Activated B cell treated with CpG ODN at 0.5 μM for 24 hours (primary cell): ENCODE data around the gene HBM. TPM values are rescaled to one million over a fixed set of nuclear protein-coding genes. Genes with fewer than 3 reads are reported as not detected.

Experiments
- ATAC-seq: fragments of 200-7000 bp; cut with Tn5 transposase; one replicate; pipeline ENCODE4 v1.10.0; 2021; ENCODE audit warnings: low read depth, mild to moderate bottlenecking, moderate library complexity
- CTCF ChIA-PET: fragments of 350-600 bp; sonication (Branson Sonifier 250); formaldehyde crosslinking; loops from one replicate; lab custom pipeline; 2021; ENCODE audit warnings: antibody characterized with exemption; lab: Charles Lee
- POLR2A ChIA-PET: fragments of 350-600 bp; sonication (Branson Sonifier 250); formaldehyde crosslinking; loops from one replicate; lab custom pipeline; 2021; ENCODE audit warnings: antibody characterized with exemption; lab: Charles Lee
- DNase-seq: peaks from one replicate; pipeline ENCODE4 v3.0.0; 2022
- H3K27ac Mint-ChIP-seq: one replicate; pipeline ENCODE4 v1.8.0; 2020; ENCODE audit warnings: mixed read lengths
- H3K27me3 Mint-ChIP-seq: one replicate; pipeline ENCODE4 v1.8.0; 2021; ENCODE audit warnings: mixed read lengths
- H3K36me3 Mint-ChIP-seq: one replicate; pipeline ENCODE4 v1.8.0; 2021; ENCODE audit warnings: low read depth, mixed read lengths
- H3K4me1 Mint-ChIP-seq: one replicate; pipeline ENCODE4 v1.8.0; 2021; ENCODE audit warnings: mixed read lengths
- H3K4me3 Mint-ChIP-seq: one replicate; pipeline ENCODE4 v1.8.0; 2020; ENCODE audit warnings: mild to moderate bottlenecking, mixed read lengths
- H3K9me3 Mint-ChIP-seq: one replicate; pipeline ENCODE4 v1.8.0; 2020; ENCODE audit warnings: mixed read lengths
- intact Hi-C: fragments of 100-400 bp; cut with micrococcal nuclease; formaldehyde crosslinking; loops from one replicate; pipeline ENCODE4 v1.15.1; 2024
- total RNA-seq: library from RNA; stranded (reverse); gene quantifications from 2 replicates; pipeline ENCODE4 v1.2.3, GENCODE V29; 2022
- TF ChIP-seq, protein P1 (sequence below): fragments of 200-600 bp; IDR thresholded peaks from one replicate; pipeline ENCODE4 v1.8.0; 2022; ENCODE audit warnings: antibody characterized with exemption, mild to moderate bottlenecking

HBM gene
- total RNA-seq, 1 donor from 2014 or later: not detected

GRCh38 chr16:188674-189073, 22.9 kb downstream of the HBM start:
- ChIA-PET POLR2A (no interaction called here), CTCF (interaction anchor here (1.3 to 1.9 kb wide), 2 partner anchors 81 to 123 kb away, joined by 3 to 5 read pairs; no protein-coding TSS in a partner anchor)
- Mint-ChIP-seq H3K27me3 (no peaks in the 10 kb centered on the region), H3K27ac (no peak overlapping the region), H3K36me3 (peaks cover 68% of the 10 kb centered on the region), H3K9me3 (no peaks in the 10 kb centered on the region), H3K4me3 (no peak overlapping the region), H3K4me1 (no peaks in the 10 kb centered on the region)
- intact Hi-C loops: no loop called here
- DNase-seq (no peak), ATAC-seq (peak; percentile 28)
- TF ChIP-seq, protein P1, sequence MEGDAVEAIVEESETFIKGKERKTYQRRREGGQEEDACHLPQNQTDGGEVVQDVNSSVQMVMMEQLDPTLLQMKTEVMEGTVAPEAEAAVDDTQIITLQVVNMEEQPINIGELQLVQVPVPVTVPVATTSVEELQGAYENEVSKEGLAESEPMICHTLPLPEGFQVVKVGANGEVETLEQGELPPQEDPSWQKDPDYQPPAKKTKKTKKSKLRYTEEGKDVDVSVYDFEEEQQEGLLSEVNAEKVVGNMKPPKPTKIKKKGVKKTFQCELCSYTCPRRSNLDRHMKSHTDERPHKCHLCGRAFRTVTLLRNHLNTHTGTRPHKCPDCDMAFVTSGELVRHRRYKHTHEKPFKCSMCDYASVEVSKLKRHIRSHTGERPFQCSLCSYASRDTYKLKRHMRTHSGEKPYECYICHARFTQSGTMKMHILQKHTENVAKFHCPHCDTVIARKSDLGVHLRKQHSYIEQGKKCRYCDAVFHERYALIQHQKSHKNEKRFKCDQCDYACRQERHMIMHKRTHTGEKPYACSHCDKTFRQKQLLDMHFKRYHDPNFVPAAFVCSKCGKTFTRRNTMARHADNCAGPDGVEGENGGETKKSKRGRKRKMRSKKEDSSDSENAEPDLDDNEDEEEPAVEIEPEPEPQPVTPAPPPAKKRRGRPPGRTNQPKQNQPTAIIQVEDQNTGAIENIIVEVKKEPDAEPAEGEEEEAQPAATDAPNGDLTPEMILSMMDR: no peak

DNA sequence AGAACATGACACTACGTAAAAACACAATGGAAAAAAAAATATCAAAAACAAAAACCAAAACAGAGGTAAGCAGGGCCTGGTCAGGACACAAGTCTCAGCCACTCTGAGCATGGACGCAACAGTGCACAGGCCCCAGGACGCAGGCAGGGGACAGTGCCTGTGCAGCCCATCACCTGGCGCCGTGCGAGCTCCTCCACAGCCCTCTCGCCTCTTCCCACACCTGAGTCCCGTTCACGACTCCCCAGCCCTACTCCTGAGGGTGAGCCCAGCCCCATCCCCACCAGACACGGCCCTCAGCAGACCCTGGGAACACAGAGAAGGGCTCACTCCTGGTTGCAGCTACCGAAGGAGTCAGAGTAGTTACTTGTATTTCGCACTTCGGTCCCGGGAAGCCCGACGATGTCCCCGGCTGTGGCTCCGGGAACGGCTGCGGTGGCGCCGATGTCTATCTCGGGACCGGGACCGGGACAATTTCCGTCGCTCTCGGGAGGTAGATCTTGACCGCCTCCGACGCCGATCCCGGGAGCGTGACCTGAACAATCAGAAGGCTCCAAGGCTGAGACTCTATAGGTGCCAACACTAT, 23.9 kb downstream of the HBM start:
- peaks cover 76% of the 10 kb centered on the region for H3K36me3 Mint-ChIP-seq

DNA sequence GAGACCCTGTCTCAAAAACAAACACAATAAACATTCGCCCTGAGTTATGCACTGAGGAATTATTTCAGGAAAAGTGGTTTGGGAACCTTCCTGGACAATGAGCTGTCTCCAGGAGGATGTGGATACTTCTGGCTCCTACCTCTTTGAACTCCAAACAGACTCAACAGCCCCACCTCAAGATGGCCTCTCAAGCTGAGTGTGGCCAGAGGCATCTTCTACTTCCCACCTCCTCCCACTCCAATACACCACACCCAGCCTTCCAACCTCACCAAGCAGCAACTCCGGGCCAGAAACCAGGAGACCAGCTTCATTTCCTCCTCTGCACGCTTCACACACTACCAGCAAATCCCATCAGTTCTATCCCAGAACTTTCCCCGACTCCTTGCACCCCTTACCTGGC, 26.1 kb downstream of the HBM start:
- ATAC-seq: no peak
- no peaks in the 10 kb centered on the region for H3K27me3 Mint-ChIP-seq
- peaks cover 86% of the 10 kb centered on the region for H3K36me3 Mint-ChIP-seq
- no peaks in the 10 kb centered on the region for H3K4me1 Mint-ChIP-seq
- POLR2A ChIA-PET: interaction anchor here (0.7 kb wide), 2 partner anchors 16 to 337 kb away, joined by 6 to 10 read pairs; no protein-coding TSS in a partner anchor
- H3K9me3 Mint-ChIP-seq: no peaks in the 10 kb centered on the region
- no peak for DNase-seq
- H3K4me3 Mint-ChIP-seq: no peak overlapping the region
- TF ChIP-seq, protein P1: no peak
- intact Hi-C loops: no loop called here
- CTCF ChIA-PET: interaction anchor here (1.0 kb wide), 1 partner anchor 170 kb away, joined by 3 read pairs; no protein-coding TSS in a partner anchor
- H3K27ac Mint-ChIP-seq: no peak overlapping the region

More for the DNA sequence above, 23.9 kb downstream of the HBM start:
- TF ChIP-seq, protein P1: no peak
- intact Hi-C loops: no loop called here
- H3K4me3 Mint-ChIP-seq: no peak overlapping the region
- no peak for DNase-seq
- H3K27me3 Mint-ChIP-seq: no peaks in the 10 kb centered on the region
- H3K9me3 Mint-ChIP-seq: no peaks in the 10 kb centered on the region
- CTCF ChIA-PET: no interaction called here
- no peaks in the 10 kb centered on the region for H3K4me1 Mint-ChIP-seq
- ATAC-seq: no peak
- POLR2A ChIA-PET: no interaction called here
- H3K27ac Mint-ChIP-seq: no peak overlapping the region

- intact Hi-C loops: no loop called here
- ChIA-PET CTCF (interaction anchor here (1.0 kb wide), 1 partner anchor 169 kb away, joined by 3 read pairs; no protein-coding TSS in a partner anchor), POLR2A (no interaction called here)
- no peaks in the 10 kb centered on the region for H3K4me1 Mint-ChIP-seq
- H3K27ac Mint-ChIP-seq: no peak overlapping the region
- H3K27me3 Mint-ChIP-seq: no peaks in the 10 kb centered on the region
- peaks cover 84% of the 10 kb centered on the region for H3K36me3 Mint-ChIP-seq
- H3K9me3 Mint-ChIP-seq: no peaks in the 10 kb centered on the region
- DNase-seq (no peak), ATAC-seq (no peak)
- no peak overlapping the region for H3K4me3 Mint-ChIP-seq
- TF ChIP-seq, protein P1: no peak
Measured at GRCh38 chr16:192686-193085, 26.9 kb downstream of the HBM start.

- H3K27ac Mint-ChIP-seq: no peak overlapping the region
- POLR2A ChIA-PET: no interaction called here
- intact Hi-C loops: no loop called here
- no peak for ATAC-seq
- H3K36me3 Mint-ChIP-seq: peaks cover 86% of the 10 kb centered on the region
- H3K4me1 Mint-ChIP-seq: no peaks in the 10 kb centered on the region
- no peak for DNase-seq
- H3K9me3 Mint-ChIP-seq: no peaks in the 10 kb centered on the region
- CTCF ChIA-PET: no interaction called here
- no peak overlapping the region for H3K4me3 Mint-ChIP-seq
- H3K27me3 Mint-ChIP-seq: no peaks in the 10 kb centered on the region
- TF ChIP-seq, protein P1: no peak
Measured at GRCh38 chr16:193441-193840, 27.7 kb downstream of the HBM start.
